SJSA1 (cell line): ENCODE data around the gene SMAD6. TPM values are rescaled to one million over a fixed set of nuclear protein-coding genes. Genes with fewer than 3 reads are reported as not detected.
"Not testable (repeated sequence)": the region's sequence is repeated elsewhere in the genome, so short reads cannot be mapped to it uniquely, and the experiment has no call there.

Experiments
- DNase-seq, 2 experiments: peaks; one replicate each; pipeline ENCODE4 v3.0.0-alpha.2; 2015 to 2020; ENCODE audit warnings: low spot score in 2 of 2, low read depth in 1 of 2
- H3K27ac ChIP-seq: fragments of 250-450 bp; sonication (Bioruptor Pico); 2 replicates; pipeline ENCODE4 v1.5.1; 2020; ENCODE audit warnings: mild to moderate bottlenecking, moderate library complexity
- H3K27me3 ChIP-seq: fragments of 250-450 bp; sonication (Bioruptor Pico); replicated peaks from 2 replicates; pipeline ENCODE4 v1.5.1; 2020; ENCODE audit warnings: mild to moderate bottlenecking, moderate library complexity
- H3K36me3 ChIP-seq: fragments of 250-450 bp; sonication (Bioruptor Pico); 2 replicates; pipeline ENCODE4 v1.5.1; 2020; ENCODE audit warnings: mild to moderate bottlenecking
- H3K4me1 ChIP-seq: fragments of 250-450 bp; sonication (Bioruptor Pico); replicated peaks from 2 replicates; pipeline ENCODE4 v1.6.1; 2021; ENCODE audit warnings: mild to moderate bottlenecking
- H3K4me3 ChIP-seq: fragments of 250-450 bp; sonication (Bioruptor Pico); 2 replicates; pipeline ENCODE4 v1.5.1; 2020; ENCODE audit warnings: mild to moderate bottlenecking
- H3K9me3 ChIP-seq: fragments of 250-450 bp; sonication (Bioruptor Pico); replicated peaks from 2 replicates; pipeline ENCODE4 v1.5.1; 2020; ENCODE audit warnings: mild to moderate bottlenecking
- total RNA-seq: library from RNA; depleted of rRNA; stranded (reverse); fragments of >200 nt; shearing (Covaris generic); gene quantifications from 2 replicates; pipeline ENCODE4 v1.2.3, GENCODE V29; 2014

The SMAD6 gene
- total RNA-seq, 1 experiment from 2014 or later = 46.4 TPM

DNA sequence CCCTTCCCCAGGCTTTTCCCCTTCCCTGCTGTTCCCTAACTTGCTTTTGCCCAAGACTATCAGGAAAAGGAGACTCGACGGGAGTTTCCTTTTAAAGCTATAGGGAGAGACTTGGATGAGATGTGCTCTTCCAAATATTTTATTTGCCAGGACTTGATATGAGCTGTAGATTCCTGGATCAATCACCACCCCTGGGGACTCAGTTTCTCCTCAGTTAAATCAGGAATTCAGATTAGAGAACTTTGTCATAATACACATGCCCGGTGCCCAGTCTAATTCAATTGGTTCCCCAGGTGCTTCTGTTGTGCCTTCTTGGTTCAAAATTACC, 46.6 kb downstream of the SMAD6 start:
- Histone ChIP-seq H3K9me3 (peaks cover 5% of the 10 kb centered on the region; the same call in 1 of the 2 replicates), H3K4me3 (no peak overlapping the region), H3K27me3 (no peaks in the 10 kb centered on the region), H3K36me3 (peaks cover 64% of the 10 kb centered on the region), H3K4me1 (peaks cover 84% of the 10 kb centered on the region), H3K27ac (peak overlapping the region; percentile 93)
- no peak for DNase-seq

DNA sequence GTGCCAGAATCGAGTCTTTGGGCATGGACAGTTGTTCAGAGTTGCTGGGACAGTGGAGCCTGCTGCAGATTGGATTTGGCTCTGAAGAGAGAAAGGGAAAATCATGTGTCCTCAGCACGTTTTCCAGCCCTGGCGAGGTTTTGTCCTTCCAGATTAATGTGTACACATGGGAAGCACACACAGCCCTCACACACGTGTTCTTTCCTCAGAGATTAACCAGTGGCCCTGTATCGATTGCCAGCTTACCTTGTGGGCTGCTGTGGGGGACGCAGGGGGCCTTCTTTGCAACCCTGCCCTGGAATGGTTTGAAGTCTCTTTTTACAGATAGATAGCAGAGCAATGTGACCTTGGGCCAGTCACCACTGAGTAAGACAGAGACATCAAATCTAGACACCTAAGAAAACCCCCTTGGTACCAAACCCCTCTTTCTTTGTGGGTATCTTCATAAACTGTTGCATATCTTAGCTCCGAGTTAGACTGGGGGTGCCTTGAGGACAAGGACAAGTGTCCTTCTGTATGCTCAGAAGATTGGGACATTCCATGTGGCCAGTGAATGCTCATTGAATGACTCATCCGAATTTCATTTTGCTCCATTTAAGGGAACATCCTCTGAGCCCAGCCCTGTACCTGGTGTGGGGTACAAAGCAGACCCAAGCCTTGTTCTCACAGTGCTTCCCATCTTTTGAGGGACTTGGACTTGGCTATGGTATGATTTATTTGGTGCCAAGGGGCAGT, 48.0 kb downstream of the SMAD6 start:
- peak overlapping the region; percentile 93 for H3K27ac ChIP-seq
- no peak overlapping the region for H3K4me3 ChIP-seq
- peaks cover 70% of the 10 kb centered on the region for H3K4me1 ChIP-seq
- H3K36me3 ChIP-seq = peaks cover 71% of the 10 kb centered on the region
- H3K9me3 ChIP-seq = peaks cover 10% of the 10 kb centered on the region
- peak in 1 of 2 experiments; percentile 51 for DNase-seq
- no peaks in the 10 kb centered on the region for H3K27me3 ChIP-seq

DNA sequence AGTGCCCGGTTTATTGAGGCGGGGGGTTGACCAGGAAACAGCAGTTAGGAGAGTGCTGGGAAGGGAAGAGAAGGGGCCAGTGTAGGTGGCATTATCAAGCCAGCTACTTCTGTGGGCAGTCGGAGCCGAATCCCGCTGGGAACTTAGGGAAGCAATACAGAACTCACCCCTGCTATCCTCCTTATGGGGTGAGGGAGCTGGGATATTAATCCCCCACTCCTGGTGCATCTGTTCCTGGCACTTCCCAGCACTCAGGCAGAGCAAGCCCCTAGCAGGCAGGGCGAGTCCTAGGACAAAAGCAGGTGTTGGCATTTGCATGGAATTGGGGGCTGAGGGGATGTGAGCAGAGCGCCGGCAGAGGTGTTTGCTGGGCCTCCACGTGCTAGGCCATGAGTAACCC, 48.6 kb downstream of the SMAD6 start:
- H3K27ac ChIP-seq = peak overlapping the region; percentile 93
- peaks cover 74% of the 10 kb centered on the region for H3K36me3 ChIP-seq
- H3K27me3 ChIP-seq = no peaks in the 10 kb centered on the region
- no peak overlapping the region for H3K4me3 ChIP-seq
- H3K4me1 ChIP-seq = peaks cover 64% of the 10 kb centered on the region
- H3K9me3 ChIP-seq = peaks cover 16% of the 10 kb centered on the region
- no peak for DNase-seq

DNA sequence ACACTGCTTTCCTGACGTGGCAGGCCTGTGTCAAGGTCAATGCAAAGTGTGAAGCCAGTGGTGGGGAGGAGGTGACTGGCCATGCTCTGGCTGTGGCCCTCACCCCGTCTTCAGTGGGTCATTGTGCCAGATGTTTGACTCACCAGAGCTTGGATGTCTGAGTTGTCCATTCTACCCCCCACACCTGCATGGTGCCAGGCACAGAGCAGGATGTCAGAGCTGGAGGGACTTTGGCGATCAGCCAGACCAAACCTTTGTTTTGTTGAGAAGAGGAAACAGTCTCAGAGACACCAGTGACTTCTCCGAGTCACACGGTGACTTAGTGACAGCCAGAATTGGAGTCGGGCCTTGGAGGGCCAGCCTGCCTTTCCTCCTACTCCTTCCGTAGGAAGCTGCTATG, 49.5 kb downstream of the SMAD6 start:
- peak; percentile 51 to 64 for DNase-seq
- no peaks in the 10 kb centered on the region for H3K27me3 ChIP-seq
- H3K4me1 ChIP-seq = peaks cover 55% of the 10 kb centered on the region
- H3K4me3 ChIP-seq = no peak overlapping the region
- peaks cover 16% of the 10 kb centered on the region for H3K9me3 ChIP-seq
- H3K36me3 ChIP-seq = peaks cover 70% of the 10 kb centered on the region
- peak overlapping the region; percentile 24; the same call in 1 of the 2 replicates for H3K27ac ChIP-seq

GRCh38 chr15:66752078-66752477, 50.0 kb downstream of the SMAD6 start:
- H3K4me1 ChIP-seq = peaks cover 50% of the 10 kb centered on the region
- no peaks in the 10 kb centered on the region for H3K27me3 ChIP-seq
- H3K4me3 ChIP-seq = no peak overlapping the region
- H3K27ac ChIP-seq = no peak overlapping the region
- peaks cover 16% of the 10 kb centered on the region for H3K9me3 ChIP-seq
- peaks cover 74% of the 10 kb centered on the region for H3K36me3 ChIP-seq
- no peak for DNase-seq

DNA sequence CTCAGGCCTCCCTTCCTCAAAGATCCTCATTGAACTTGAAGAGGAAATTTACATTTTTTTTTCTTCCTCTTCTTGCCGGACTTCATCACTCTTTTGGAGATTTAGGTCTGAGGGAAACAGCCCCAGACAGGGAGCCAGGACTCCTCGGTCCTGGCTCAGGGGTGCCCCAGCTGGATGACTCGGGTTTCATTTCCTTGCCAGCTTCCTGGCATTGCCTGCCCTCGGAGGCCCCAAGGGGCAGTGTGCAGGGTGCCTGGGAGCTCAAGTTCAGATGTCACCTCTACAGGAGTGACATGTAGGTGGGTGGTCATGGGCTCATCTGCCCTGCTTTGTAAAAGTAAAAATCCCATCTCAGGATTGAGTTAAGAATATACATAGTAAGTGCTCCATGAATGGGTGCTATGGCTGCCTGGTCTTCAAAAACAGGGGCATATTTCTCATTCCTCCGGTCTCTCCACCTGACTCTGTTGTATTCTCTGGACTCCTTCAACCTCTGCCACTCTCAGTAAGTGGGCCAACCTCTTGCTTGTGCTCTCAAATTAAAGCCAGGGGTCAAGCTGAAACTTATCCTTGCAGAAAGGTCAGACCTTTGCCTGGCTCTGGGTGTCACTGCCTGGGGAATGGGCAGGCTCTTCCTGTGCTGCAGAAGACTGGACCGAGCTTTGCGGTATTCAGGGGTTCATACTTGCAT, 51.8 kb downstream of the SMAD6 start:
- Histone ChIP-seq H3K4me3 (no peak overlapping the region), H3K36me3 (peaks cover 85% of the 10 kb centered on the region), H3K27ac (no peak overlapping the region), H3K4me1 (peaks cover 51% of the 10 kb centered on the region), H3K9me3 (peaks cover 16% of the 10 kb centered on the region), H3K27me3 (no peaks in the 10 kb centered on the region)
- DNase-seq = no peak

- H3K36me3 ChIP-seq = peaks cover 75% of the 10 kb centered on the region
- DNase-seq = no peak
- no peak overlapping the region for H3K27ac ChIP-seq
- no peak overlapping the region for H3K4me3 ChIP-seq
- no peaks in the 10 kb centered on the region for H3K27me3 ChIP-seq
- H3K9me3 ChIP-seq = peaks cover 16% of the 10 kb centered on the region
- peaks cover 51% of the 10 kb centered on the region for H3K4me1 ChIP-seq
Observed at GRCh38 chr15:66754789-66755188, 52.8 kb downstream of the SMAD6 start.

- no peak for DNase-seq
- Histone ChIP-seq H3K4me1 (peaks cover 49% of the 10 kb centered on the region), H3K4me3 (no peak overlapping the region), H3K36me3 (peaks cover 73% of the 10 kb centered on the region), H3K9me3 (peaks cover 11% of the 10 kb centered on the region), H3K27ac (no peak overlapping the region), H3K27me3 (no peaks in the 10 kb centered on the region)
Observed at GRCh38 chr15:66755298-66756068, 53.4 kb downstream of the SMAD6 start.

GRCh38 chr15:66756295-66756694, 54.3 kb downstream of the SMAD6 start:
- Histone ChIP-seq H3K4me1 (peaks cover 49% of the 10 kb centered on the region), H3K27ac (no peak overlapping the region), H3K4me3 (no peak overlapping the region), H3K9me3 (peaks cover 10% of the 10 kb centered on the region), H3K27me3 (no peaks in the 10 kb centered on the region), H3K36me3 (peaks cover 65% of the 10 kb centered on the region)
- DNase-seq = no peak

- peaks cover 10% of the 10 kb centered on the region for H3K9me3 ChIP-seq
- no peaks in the 10 kb centered on the region for H3K27me3 ChIP-seq
- peaks cover 49% of the 10 kb centered on the region for H3K4me1 ChIP-seq
- no peak for DNase-seq
- H3K4me3 ChIP-seq = no peak overlapping the region
- H3K27ac ChIP-seq = no peak overlapping the region
- H3K36me3 ChIP-seq = peaks cover 61% of the 10 kb centered on the region
Observed at GRCh38 chr15:66757030-66757429, 55.0 kb downstream of the SMAD6 start.

DNA sequence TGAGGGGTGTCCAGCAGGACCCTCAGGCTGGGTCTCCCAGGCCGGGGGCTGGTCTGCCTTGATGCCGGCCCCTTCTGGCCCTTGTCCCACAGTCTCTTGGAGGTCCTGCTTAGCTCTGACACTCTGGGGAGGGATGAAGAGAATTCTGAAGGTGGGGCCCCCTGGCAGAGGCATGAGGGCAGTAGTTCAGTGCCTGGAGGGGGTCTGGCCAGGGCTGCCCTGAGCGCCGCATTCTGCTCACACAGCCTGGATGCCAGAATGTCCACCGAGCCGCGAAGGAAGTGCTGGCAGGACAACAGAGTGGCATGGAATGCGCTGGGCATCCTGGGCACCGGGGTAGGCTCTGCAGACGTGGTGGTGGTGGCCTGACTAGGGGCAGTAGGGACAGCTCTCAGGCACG, 55.5 kb downstream of the SMAD6 start:
- Histone ChIP-seq H3K27me3 (no peaks in the 10 kb centered on the region), H3K36me3 (peaks cover 58% of the 10 kb centered on the region), H3K9me3 (peaks cover 10% of the 10 kb centered on the region), H3K4me1 (peaks cover 52% of the 10 kb centered on the region), H3K4me3 (no peak overlapping the region), H3K27ac (no peak overlapping the region)
- DNase-seq = no peak

DNA sequence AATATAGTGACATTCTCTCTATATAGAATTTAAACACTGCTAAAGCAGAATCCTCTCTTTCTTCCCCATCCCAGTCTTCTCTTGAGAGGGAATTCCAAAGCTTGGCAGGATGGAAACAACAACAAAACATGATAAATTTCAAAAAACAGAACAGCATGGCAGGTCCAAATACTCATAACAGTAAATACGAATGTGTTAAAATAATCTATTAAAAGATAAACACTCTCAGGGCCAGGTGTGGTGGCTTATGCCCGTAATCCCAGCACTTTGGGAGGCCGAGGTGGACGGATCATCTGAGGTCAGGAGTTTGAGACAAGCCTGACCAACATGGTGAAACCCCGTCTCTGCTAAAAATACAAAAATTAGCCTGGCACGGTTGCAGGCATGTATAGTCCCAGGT, 56.2 kb downstream of the SMAD6 start:
- peaks cover 10% of the 10 kb centered on the region for H3K9me3 ChIP-seq
- H3K4me3 ChIP-seq, H3K27ac ChIP-seq, DNase-seq, H3K27me3 ChIP-seq: not testable (repeated sequence)
- peaks cover 51% of the 10 kb centered on the region for H3K36me3 ChIP-seq
- peaks cover 59% of the 10 kb centered on the region for H3K4me1 ChIP-seq

- Histone ChIP-seq H3K27me3 (no peaks in the 10 kb centered on the region), H3K27ac (no peak overlapping the region), H3K4me3 (no peak overlapping the region), H3K36me3 (peaks cover 44% of the 10 kb centered on the region), H3K4me1 (peaks cover 65% of the 10 kb centered on the region), H3K9me3 (peaks cover 10% of the 10 kb centered on the region)
- no peak for DNase-seq
Observed at GRCh38 chr15:66758844-66759243, 56.8 kb downstream of the SMAD6 start.
